ENCODE data around the gene PRKCA. TPM values are rescaled to one million over a fixed set of nuclear protein-coding genes. Genes with fewer than 3 reads are reported as not detected.
A peak's percentile ranks its signal among the peaks of the same experiment; 100 is the strongest.

PRKCA gene
- total and polyA plus RNA-seq, 9 of the 15 experiments (the other 6 are each of a cell fraction or from before 2014, with no cell fraction given) = 3.2 to 33.0 (median 17.8) TPM

DNA sequence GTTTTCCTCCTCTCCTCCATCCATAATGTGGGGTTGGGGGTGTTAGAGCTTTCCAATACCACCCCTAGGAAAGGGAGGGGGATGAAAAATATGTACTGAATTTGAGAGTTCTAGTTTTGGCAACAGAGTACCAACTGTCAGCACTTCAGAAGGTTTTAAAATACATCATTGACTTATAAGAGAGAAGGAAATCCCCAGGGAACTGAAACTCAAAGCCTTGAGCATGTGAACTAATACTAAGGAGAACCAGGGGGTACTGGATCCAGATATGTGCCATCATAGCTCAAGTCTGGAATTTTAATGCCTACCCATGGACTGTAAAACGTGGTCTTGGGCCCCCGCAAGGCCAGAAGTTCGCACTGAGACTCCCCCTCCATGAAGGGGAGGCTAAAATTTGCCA is 548.3 kb downstream of the PRKCA start (continued):
- TF ChIP-seq, protein P1, sequence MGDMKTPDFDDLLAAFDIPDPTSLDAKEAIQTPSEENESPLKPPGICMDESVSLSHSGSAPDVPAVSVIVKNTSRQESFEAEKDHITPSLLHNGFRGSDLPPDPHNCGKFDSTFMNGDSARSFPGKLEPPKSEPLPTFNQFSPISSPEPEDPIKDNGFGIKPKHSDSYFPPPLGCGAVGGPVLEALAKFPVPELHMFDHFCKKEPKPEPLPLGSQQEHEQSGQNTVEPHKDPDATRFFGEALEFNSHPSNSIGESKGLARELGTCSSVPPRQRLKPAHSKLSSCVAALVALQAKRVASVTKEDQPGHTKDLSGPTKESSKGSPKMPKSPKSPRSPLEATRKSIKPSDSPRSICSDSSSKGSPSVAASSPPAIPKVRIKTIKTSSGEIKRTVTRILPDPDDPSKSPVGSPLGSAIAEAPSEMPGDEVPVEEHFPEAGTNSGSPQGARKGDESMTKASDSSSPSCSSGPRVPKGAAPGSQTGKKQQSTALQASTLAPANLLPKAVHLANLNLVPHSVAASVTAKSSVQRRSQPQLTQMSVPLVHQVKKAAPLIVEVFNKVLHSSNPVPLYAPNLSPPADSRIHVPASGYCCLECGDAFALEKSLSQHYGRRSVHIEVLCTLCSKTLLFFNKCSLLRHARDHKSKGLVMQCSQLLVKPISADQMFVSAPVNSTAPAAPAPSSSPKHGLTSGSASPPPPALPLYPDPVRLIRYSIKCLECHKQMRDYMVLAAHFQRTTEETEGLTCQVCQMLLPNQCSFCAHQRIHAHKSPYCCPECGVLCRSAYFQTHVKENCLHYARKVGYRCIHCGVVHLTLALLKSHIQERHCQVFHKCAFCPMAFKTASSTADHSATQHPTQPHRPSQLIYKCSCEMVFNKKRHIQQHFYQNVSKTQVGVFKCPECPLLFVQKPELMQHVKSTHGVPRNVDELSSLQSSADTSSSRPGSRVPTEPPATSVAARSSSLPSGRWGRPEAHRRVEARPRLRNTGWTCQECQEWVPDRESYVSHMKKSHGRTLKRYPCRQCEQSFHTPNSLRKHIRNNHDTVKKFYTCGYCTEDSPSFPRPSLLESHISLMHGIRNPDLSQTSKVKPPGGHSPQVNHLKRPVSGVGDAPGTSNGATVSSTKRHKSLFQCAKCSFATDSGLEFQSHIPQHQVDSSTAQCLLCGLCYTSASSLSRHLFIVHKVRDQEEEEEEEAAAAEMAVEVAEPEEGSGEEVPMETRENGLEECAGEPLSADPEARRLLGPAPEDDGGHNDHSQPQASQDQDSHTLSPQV (IDR thresholded peaks at IDR 0.05) = no peak
- TF ChIP-seq NR2F6 (CRISPR knock-in tag; IDR thresholded peaks at IDR 0.05) = no peak
- no peak for TF ChIP-seq STAG1 (CRISPR knock-in tag; IDR thresholded peaks at IDR 0.05; ENCODE audit: borderline replicate concordance)
- no peak for TF ChIP-seq MECOM (CRISPR knock-in tag; IDR thresholded peaks at IDR 0.05)
- TF ChIP-seq FOXA3 (CRISPR knock-in tag; conservative IDR thresholded peaks at IDR 0.05 in 1 of 2, IDR thresholded peaks at IDR 0.05 in 1 of 2) = no peak

DNA sequence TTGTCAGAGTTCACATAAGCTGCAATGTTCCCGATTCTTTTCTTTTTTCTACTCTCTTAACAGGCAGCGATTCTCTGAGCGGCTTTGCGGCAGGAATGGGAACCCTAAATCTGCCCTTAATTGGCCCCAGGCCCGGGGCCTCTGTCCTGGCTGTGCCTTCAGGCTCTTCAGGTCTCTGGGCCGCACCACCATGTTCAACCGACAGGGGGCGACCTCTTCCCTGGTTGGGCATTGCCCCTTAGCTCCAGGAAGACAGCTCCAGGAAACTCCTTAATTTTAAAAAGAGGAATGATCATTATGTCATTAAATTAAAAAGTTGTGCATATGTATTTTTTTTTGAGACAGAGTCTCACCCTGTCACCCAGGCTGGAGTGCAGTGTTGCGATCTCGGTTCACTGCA is 552.8 kb downstream of the PRKCA start:
- DNase-seq (ENCODE audit: extremely low read depth in 1 of 4, low spot score in 3 of 4) = peak; percentile 62 to 76 (median 70)
- Histone ChIP-seq H3K27me3 (ENCODE audit: control insufficient read depth in 2 of 2, insufficient read depth in 2 of 2, low read length in 2 of 2) (peaks cover 0 to 13% of the 10 kb centered on the region in 2 experiments; a peak in 1 of 5 replicates), H3K4me1 (replicated peaks in 1 of 2; ENCODE audit: control insufficient read depth in 2 of 2, insufficient read depth in 2 of 2, low read length in 2 of 2) (no peaks in the 10 kb centered on the region), H3K27ac (ENCODE audit: extremely low read depth, low read depth, low read length) (no peak overlapping the region), H3K4me3 (no peak overlapping the region), H3K9me3 (replicated peaks; ENCODE audit: control insufficient read depth, insufficient read depth, low read depth, low read length) (no peaks in the 10 kb centered on the region), H3K9ac (ENCODE audit: insufficient read depth in 1 of 2, low read depth in 2 of 2, low read length in 2 of 2) (no peak overlapping the region), H3K36me3 (ENCODE audit: control insufficient read depth, insufficient read depth, low read length) (no peaks in the 10 kb centered on the region), H2AFZ (ENCODE audit: low read depth, low read length) (no peak overlapping the region), H3K79me2 (ENCODE audit: control insufficient read depth, insufficient read depth, low read length) (no peaks in the 10 kb centered on the region), H4K20me1 (replicated peaks; ENCODE audit: control insufficient read depth, insufficient read depth, low read length) (no peaks in the 10 kb centered on the region), H3K4me2 (ENCODE audit: insufficient read depth, low read length) (no peak overlapping the region), H3K9me1 (ENCODE audit: control insufficient read depth, insufficient read depth, low read length) (no peaks in the 10 kb centered on the region)
- ChIA-PET POLR2A (interaction anchor here (0.5 kb wide), 1 partner anchor 512 kb away, joined by 3 read pairs; no protein-coding TSS in a partner anchor), CTCF (ENCODE audit: low intra/inter-chr PET ratio) (no interaction called here)
- WGBS (ENCODE audit: insufficient coverage, low coverage, missing lambda C conversion rate) = 4% methylated on average over 10 of the region's 10 CpGs
- intact Hi-C loops (cut with micrococcal nuclease) = loop anchor here (1.0 kb wide), 1 partner anchor 303 kb away; no protein-coding TSS in a partner anchor
- peak; percentile 86 for ATAC-seq
- peak in 1 of 2 experiments; percentile 54; a peak in 2 of 4 replicates for TF ChIP-seq RAD21 (CRISPR knock-in tag; conservative IDR thresholded peaks at IDR 0.05 in 1 of 2, IDR thresholded peaks at IDR 0.05 in 1 of 2)
- TF ChIP-seq GTF2F1 (IDR thresholded peaks at IDR 0.05; ENCODE audit: low read depth, low read length) = no peak
- TF ChIP-seq RBM25 (IDR thresholded peaks at IDR 0.05; ENCODE audit: low read depth, low read length, severe bottlenecking) = no peak
- TF ChIP-seq SMC3 (conservative IDR thresholded peaks at IDR 0.05; ENCODE audit: insufficient read depth, low read depth, low read length) = peak; percentile 48; the same call in 1 of the 2 replicates
- TF ChIP-seq, protein P2, sequence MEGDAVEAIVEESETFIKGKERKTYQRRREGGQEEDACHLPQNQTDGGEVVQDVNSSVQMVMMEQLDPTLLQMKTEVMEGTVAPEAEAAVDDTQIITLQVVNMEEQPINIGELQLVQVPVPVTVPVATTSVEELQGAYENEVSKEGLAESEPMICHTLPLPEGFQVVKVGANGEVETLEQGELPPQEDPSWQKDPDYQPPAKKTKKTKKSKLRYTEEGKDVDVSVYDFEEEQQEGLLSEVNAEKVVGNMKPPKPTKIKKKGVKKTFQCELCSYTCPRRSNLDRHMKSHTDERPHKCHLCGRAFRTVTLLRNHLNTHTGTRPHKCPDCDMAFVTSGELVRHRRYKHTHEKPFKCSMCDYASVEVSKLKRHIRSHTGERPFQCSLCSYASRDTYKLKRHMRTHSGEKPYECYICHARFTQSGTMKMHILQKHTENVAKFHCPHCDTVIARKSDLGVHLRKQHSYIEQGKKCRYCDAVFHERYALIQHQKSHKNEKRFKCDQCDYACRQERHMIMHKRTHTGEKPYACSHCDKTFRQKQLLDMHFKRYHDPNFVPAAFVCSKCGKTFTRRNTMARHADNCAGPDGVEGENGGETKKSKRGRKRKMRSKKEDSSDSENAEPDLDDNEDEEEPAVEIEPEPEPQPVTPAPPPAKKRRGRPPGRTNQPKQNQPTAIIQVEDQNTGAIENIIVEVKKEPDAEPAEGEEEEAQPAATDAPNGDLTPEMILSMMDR (IDR thresholded peaks at IDR 0.05 in 2 of 3, conservative IDR thresholded peaks at IDR 0.05 in 1 of 3; ENCODE audit: insufficient read depth in 2 of 3, low read depth in 1 of 3, low read length in 3 of 3) = peak; percentile 59 to 71 (median 65)
- TF ChIP-seq, protein P3, sequence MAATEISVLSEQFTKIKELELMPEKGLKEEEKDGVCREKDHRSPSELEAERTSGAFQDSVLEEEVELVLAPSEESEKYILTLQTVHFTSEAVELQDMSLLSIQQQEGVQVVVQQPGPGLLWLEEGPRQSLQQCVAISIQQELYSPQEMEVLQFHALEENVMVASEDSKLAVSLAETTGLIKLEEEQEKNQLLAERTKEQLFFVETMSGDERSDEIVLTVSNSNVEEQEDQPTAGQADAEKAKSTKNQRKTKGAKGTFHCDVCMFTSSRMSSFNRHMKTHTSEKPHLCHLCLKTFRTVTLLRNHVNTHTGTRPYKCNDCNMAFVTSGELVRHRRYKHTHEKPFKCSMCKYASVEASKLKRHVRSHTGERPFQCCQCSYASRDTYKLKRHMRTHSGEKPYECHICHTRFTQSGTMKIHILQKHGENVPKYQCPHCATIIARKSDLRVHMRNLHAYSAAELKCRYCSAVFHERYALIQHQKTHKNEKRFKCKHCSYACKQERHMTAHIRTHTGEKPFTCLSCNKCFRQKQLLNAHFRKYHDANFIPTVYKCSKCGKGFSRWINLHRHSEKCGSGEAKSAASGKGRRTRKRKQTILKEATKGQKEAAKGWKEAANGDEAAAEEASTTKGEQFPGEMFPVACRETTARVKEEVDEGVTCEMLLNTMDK (IDR thresholded peaks at IDR 0.05; ENCODE audit: borderline replicate concordance, insufficient read depth, low read depth, low read length, poor library complexity, severe bottlenecking) = peak; percentile 62
- peak; percentile 51 for FAIRE-seq
- in situ Hi-C loops (cut with MboI) = no loop called here
- BruUV-seq (replicated peaks) = no TSS peak

Measured in K562 (cell line).